NK-92 treated with Interleukin-12 subunit alpha and Interleukin-12 subunit beta, amount 100 ng/mL, for 24 hours (cell line): ENCODE results near the gene NAALADL2.
"Not testable (repeated sequence)": the region's sequence is repeated elsewhere in the genome, so short reads cannot be mapped to it uniquely, and the experiment has no call there.

Experiments used
- DNase-seq: peaks from one replicate; lab custom pipeline; 2025; lab: John Stamatoyannopoulos, UW

NAALADL2 gene

DNA sequence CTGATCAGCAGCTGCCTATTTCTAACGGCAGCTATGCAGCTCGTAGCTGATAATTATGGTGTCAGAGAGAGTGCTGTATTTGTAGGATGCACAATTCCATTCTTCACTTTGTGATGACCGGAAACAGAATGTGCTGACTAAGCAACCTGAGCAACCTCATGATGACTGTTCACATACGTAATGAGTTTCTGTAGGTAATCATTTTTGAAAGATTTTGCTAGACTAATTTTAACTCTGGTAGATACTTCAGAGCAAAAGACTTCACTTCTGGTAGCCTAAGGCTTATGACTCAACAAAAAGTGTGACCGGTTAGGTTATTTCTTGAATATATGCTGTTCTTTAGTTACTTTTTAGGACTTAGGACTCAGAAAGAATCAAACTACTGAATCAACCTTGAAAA lies 567.7 kb downstream of the NAALADL2 start:
- DNase-seq: no peak

GRCh38 chr3:175428466-175428865 lies 569.3 kb downstream of the NAALADL2 start:
- no peak for DNase-seq

GRCh38 chr3:175430983-175431773 lies 572.0 kb downstream of the NAALADL2 start:
- DNase-seq: no peak

GRCh38 chr3:175432376-175433025 lies 573.4 kb downstream of the NAALADL2 start:
- no peak for DNase-seq

GRCh38 chr3:175433026-175433674 lies 574.0 kb downstream of the NAALADL2 start:
- no peak for DNase-seq

GRCh38 chr3:175434561-175434960 lies 575.4 kb downstream of the NAALADL2 start:
- no peak for DNase-seq

- no peak for DNase-seq
Measured at GRCh38 chr3:175443682-175444081, 584.5 kb downstream of the NAALADL2 start.

DNA sequence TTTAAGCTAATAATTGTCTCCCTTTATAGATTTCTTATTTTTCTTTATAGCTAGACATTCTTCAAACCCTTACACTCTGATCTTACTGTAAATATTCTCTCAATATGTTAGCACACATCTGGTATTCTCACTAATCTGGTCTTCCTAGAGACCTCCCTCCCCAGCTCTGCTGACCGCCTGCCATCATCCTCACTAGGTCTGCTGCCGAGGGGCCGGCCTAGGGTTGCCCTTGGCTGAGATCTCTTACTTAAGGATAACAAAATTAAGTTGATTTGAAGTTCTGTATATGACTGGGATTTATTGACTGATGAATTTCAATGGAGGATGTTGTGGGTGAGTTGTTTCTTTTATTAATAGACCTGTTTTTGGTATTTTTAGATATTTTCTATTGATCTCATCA lies 586.6 kb downstream of the NAALADL2 start:
- no peak for DNase-seq

DNA sequence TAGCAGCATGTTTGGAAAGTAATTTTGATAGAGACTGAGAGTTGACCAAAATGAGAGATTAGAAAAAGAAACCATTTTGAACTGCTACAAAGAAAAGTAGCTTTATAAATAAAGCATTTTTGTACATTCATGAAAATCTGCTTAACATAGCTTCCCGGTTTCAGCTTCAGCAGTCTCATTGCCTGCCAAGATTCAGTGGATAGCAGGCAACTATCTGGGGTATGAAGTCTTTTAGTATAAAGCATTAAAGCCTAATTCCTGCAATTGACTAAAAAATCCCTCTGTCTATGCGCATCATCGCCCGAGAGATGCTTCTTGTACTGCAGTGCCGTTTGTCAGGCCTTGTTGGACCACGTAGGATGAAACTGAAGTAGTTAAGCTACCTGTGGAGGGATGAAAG lies 588.4 kb downstream of the NAALADL2 start:
- DNase-seq: no peak

- no peak for DNase-seq
Measured at GRCh38 chr3:175453361-175453760, 594.2 kb downstream of the NAALADL2 start.

DNA sequence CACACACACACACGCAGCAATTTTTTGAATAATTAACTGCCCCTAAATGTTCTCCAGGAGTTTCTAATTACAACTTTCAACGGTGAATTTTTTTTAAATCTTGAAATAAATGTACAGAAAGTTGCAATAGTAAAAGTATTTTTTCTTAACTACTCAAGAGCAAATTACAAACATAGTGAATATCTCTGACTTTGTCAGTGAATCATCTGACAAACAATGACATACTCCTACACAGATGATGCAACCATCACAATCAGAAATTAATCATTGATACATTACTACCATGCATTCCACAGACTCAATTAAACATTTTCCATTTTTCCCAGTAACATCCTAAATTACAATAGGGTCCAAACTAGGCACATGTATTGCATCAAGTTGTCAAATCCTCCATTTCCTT lies 597.3 kb downstream of the NAALADL2 start:
- no peak for DNase-seq

DNA sequence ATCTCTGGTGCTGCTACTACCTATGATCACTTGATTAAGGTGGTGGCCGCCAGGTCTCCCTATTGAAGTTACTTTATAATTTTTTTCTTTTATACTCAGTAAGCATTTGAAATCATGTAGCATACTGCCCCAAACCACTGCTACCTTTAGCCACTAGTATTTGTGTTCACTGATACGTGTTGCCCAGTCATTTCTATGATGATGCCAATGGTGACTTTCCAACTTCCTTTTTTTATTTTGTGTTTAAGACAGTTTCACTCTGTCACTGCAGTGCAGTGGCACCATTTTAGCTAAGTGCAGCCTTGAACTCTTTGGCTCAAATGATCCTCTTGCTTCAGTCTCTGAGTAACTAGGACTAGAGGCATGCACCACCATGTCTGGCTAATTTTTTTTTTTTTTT lies 598.2 kb downstream of the NAALADL2 start:
- no peak for DNase-seq

- not testable (repeated sequence) for DNase-seq
Measured at GRCh38 chr3:175460849-175461399, 601.8 kb downstream of the NAALADL2 start.

DNA sequence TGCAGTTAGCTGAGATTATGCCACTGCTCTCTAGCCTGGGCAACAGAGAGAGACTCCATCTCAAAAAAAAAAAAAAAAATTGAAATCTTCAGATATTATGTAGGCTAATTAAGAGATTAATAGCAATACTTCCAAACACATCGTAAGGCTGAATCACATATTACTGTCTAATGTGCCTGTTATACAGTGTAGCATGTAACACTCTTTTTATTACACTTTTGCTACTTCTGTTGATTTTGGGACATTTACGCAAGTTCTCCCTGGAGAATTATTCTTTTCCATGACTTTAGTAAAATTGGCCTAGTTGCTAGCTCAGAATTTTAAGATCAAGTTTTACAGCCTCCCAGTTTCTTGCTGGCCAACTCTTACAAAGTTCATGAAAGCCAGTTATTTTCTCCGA lies 605.2 kb downstream of the NAALADL2 start:
- no peak for DNase-seq

GRCh38 chr3:175469124-175469523 lies 610.0 kb downstream of the NAALADL2 start:
- DNase-seq: no peak

GRCh38 chr3:175475765-175476164 lies 616.6 kb downstream of the NAALADL2 start:
- no peak for DNase-seq

DNA sequence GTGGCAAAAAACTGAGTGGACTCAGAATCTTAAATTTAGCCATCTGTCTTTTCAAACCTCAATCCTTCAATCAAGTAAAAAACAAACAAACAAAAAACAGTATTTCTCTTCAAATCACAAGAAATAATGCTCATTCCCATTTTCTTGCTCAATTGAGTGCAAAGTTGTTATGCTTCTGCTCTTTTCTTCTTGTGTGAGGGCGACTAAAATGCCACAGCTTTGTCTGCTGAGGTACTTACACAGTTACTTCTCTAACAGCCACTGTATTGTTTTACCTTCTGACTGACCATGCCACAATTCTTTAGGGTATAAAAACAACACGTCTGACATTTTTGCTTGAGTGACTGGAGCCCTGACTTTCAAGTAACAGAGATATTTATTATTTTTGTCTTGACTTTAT lies 617.4 kb downstream of the NAALADL2 start:
- no peak for DNase-seq

DNA sequence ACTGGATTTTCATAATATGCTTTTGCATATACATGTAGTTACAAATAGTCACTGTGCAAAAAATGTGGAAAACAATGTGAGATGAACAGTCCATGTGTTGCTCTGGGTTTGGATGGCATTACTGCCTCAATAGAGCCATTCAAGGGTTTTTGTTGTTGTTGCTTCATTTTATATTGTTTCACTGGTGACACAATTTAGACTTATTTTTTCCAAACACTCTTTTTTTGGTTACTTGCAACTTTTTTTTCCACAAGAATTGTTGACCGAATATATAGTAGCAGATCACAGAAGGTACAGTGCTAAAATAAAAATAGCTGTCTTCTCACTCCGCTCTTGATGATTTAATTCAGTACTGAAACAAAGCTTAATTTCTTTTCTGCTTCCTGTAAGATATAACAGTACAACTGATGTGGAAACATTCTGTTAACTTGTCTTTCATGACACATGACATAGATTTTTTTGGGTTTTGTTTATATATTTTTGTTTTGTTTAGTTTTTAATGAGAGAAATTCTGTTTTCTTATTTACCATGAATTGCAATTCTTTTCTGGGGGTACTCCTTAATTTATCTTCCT lies 618.6 kb downstream of the NAALADL2 start:
- DNase-seq: no peak

DNA sequence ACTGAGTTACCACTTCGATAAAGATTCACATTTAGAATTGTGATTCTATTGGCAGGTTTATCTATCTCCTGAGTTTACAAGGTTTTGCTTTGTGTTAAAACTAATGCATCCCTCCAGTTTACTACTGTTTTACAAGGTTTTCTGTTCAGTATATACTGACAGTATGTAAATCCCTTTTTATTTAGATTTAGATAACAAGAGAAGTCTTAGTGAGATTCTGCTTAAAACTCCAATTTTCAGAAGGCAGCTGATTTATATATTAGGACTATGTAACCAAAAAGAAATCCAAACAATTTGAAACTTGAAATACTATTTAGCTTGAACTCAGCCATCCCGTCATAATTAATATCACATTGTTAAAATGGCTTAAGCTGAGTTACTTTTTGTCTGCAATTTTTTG lies 619.2 kb downstream of the NAALADL2 start:
- DNase-seq: no peak

GRCh38 chr3:175479175-175479574 lies 620.0 kb downstream of the NAALADL2 start:
- no peak for DNase-seq

DNA sequence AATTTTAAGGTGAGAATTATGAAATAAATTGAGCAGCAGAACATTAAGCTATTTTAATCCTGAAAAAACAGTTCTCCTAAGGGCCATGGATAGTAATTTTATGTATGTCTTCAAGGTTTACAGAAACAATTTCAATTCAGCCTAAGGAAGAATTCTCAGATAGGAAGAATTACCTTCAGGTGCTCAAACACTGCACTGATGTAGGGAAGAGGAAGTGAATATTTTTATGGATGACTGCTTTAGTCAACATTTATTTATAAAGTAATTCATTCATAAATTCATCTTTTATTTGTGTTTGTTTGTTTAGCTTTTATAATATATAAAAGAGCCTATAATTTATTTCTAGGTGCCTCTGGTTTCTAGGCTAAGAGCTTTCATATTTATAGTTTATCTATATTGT lies 620.7 kb downstream of the NAALADL2 start:
- DNase-seq: no peak

GRCh38 chr3:175484666-175485065 lies 625.5 kb downstream of the NAALADL2 start:
- DNase-seq: no peak

GRCh38 chr3:175485436-175485835 lies 626.3 kb downstream of the NAALADL2 start:
- DNase-seq: no peak
